Femur (tissue), 1 donor: ENCODE data around the gene TPSD1.
"Not testable (repeated sequence)": the region's sequence is repeated elsewhere in the genome, so short reads cannot be mapped to it uniquely, and the experiment has no call there.

Source experiments
- DNase-seq: peaks from one replicate; pipeline ENCODE4 v3.0.0-alpha.2; 2017

TPSD1 gene

DNA sequence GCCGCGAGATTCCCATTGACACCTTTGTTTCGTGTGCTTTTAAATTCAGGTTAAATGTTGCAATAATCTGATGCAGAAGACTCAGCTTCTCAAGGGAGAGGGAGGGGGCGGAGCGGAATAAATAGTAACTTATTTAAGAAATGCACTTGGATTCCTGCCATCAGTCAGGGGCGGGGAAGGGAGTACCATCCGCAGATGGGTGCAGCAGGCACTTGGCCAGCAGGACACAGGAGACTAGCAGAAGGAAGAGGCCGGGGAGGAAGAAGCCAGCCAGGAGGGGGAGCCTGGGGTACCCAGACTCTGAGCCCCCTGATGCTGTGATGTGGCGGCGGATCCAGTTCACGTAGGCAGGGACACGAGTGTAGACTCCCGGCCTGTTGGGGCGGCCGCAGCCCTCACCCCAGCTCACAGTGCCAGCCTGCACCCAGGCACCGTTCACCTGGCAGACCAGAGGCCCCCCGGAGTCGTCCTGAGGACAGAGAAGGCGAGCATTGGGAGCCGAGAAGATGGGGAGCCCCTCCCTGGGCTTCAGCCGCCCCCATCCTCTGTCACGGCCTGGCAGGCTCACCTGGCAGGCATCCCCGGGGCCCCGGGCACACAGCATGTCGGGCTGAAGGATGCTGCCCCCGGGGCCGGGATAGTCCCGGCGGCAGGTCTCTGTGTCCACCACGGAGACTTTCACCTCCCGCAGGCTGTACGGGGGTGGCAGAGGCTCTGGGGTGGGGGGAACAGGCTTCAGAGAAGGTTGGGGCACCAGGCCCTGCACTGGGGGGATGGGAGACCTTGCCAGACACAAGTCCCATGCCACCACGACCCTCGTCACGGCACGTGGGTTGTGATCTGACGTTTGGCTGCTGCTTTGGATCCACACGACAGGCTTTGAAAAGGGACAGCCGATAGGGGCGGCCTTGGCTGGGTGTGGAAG, 34.0 kb upstream of the TPSD1 start:
- no peak for DNase-seq

- no peak for DNase-seq
Measured at GRCh38 chr16:1222553-1223354, 33.1 kb upstream of the TPSD1 start.

DNA sequence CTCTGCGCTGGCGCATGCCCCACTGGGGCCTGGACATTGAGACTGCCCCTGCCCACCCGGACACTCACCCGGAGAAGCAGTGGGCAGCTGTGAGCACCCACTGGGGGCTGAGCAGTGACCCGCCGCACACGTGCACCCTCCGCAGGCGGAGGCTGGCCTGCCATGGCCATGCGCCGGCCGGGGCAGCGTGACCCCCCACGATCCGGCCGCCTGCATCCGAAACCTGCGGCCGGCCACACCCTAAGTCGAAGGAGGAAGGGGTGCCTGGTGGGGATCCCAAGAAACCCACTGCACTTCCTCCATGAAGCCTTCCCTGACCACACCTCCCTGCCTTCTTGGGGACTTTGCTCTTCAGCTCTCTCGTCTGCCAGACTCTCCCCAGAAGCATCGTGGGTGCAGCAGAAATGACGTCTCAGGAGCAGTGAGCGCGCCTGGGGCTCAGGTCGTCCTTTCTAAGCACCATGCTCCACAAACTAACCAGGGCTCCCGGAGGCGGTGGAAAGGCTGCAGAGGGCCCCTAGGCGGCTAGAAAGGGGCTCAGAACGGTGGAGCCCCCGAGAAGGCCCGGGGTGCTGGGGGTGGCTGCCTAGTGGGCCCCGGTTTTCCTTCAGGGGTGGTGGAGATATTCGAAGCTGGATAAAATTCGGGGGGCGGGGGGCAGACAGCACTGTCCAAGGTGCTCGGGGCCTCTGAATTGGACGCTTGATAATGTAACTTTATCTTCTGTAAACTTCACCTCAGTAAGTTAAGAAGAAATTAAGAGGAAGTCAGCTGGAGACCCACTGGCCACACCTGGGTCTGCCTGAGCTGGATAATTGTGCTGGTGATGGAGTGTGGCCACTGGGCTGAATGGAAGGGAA, 32.3 kb upstream of the TPSD1 start:
- no peak for DNase-seq

DNA sequence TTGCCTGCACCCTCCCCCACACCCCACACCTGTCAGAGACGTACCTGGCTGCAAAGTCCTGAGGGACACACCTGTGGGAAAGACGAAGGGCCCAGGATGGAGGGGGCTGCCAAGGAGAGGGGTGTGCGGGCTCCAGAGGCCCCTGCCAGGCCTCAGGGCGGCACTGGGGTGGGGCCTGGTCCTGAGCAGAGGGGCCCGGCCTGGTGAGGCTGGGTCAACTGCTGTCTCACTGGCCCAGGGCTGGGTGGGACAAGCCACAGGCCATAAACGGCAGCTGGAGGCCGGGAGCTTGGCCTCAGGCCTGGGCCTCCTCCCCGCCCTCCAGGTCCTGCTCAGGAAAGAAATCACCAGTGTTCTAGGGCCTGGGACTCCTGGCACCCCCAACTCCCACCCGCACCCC, 31.3 kb upstream of the TPSD1 start:
- no peak for DNase-seq

GRCh38 chr16:1225051-1225451, 30.8 kb upstream of the TPSD1 start, which contains the start of gene TPSG1:
TPSG1 (minus strand) TSS chr16:1225268; CDS start chr16:1225252, 16 bp downstream.
- no peak for DNase-seq

DNA sequence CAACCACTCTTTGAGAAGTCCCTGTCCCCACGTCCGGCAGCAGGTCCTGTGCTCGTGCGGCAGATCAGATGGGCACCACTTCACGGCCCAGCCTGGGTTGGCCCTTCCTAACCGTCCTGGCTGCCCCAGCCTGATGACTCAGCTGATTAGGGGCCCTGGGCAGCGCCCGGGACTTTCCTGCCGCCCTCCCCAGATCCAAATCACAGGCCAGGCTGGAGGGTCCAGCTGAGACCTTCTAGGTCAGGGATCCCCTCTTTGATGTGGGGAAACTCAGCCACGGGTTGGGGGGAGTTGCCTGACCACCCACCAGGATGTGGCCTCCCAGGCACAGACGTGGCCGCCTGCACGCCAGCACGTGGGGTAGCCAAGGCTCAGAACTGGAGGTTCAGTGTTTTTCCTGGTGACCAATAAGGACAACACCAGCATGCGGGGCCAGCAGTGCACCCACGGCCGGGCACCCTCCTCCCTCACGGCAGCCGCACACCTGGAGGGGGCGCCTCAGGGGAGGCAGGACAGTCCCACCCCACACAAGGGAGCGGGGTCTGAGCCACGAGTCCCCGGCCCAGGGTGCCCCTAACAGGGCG, 30.0 kb upstream of the TPSD1 start:
- not testable (repeated sequence) for DNase-seq

DNA sequence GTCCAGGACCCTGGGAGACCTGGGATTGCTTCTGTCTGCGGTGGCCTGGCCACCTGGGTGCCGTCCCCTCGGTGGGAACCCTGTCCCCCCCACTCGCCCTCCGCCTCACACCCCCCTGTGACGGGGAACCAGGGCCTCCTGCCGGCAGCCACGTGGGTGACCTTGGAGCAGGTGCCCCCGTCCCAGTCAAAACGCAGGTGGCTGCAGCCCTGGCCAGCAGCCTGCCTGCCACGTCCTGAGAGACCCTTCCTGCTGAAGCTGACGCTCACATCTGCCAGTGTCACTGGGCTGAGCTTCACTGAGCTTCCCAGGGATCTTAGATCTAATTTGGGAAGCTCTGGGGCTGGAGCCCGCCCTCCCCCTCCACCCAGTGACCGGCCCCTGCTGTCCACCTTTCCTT, 29.2 kb upstream of the TPSD1 start:
- DNase-seq: not testable (repeated sequence)

- DNase-seq: not testable (repeated sequence)
Measured at GRCh38 chr16:1228227-1228626, 27.6 kb upstream of the TPSD1 start.

- not testable (repeated sequence) for DNase-seq
Measured at GRCh38 chr16:1229476-1229875, 26.4 kb upstream of the TPSD1 start.

DNA sequence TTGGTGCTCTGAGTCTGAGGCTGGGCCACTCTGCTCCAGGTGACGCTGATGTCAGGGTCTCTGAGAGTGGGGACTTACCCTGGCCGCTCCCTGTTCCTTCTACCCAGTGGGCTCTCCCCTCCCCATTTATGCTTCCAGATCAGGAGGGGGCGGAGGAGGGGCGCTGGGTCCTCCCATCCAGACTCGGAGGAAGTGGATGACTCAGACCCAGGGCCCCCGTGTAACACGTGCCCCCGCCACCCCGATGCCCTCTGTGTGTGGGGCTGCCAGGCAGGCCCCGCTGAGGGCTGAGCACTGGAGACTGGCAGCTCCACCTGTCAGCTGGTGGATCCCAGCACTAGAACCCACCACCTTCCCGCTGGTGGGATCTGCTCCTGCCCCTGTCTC, 25.8 kb upstream of the TPSD1 start, which contains the start of gene TPSB2:
TPSB2 (minus strand) TSS at position 101 of the 387 bp plus-strand sequence. CDS start 233 bp downstream, outside the sequence.
- DNase-seq: not testable (repeated sequence)

DNA sequence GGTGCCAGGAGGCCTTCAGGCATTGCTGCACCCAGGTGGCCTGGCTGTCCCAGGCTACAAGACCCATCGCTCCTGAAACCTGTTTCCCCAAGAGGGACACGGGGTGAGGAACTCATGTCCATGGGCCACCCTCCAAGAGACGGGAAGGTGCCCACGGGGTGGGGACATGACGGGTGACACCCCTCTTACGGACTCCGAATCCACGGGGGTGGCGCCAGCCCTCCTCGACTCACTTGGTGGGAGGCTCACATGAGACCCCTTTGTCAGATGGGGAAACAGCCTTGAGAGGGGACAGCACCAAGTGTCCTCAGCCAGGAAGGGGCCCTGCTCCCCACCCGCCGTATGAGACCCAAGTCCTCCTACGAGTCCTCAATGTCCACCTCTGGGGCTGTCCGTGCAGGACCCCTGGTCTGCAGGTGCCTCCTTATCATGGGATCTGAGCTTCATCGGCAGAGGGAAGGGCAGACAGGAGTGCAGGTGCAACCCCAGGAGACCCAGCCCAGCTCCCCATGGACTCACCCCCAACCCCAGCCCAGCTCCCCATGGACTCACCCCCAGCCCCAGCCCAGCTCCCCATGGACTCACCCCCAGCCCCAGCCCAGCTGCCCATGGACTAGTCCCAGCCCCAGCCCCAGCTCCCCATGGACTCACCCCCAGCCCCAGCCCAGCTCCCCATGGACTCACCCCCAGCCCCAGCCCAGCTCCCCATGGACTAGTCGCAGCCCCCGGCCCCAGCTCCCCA, 25.2 kb upstream of the TPSD1 start:
- not testable (repeated sequence) for DNase-seq

DNA sequence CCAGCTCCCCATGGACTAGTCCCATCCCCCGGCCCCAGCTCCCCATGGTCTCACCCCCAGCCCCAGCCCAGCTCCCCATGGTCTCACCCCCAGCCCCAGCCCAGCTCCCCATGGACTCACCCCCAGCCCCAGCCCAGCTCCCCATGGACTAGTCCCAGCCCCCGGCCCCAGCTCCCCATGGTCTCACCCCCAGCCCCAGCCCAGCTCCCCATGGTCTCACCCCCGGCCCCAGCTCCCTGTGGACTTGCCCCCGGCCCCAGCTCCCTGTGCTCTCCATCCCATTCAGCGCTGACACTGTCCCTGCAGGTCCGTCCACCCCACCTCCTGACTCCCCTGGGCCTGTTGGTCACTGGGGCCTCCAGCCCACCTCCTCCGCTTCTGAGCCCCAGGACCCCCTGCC, 24.6 kb upstream of the TPSD1 start:
- DNase-seq: not testable (repeated sequence)

DNA sequence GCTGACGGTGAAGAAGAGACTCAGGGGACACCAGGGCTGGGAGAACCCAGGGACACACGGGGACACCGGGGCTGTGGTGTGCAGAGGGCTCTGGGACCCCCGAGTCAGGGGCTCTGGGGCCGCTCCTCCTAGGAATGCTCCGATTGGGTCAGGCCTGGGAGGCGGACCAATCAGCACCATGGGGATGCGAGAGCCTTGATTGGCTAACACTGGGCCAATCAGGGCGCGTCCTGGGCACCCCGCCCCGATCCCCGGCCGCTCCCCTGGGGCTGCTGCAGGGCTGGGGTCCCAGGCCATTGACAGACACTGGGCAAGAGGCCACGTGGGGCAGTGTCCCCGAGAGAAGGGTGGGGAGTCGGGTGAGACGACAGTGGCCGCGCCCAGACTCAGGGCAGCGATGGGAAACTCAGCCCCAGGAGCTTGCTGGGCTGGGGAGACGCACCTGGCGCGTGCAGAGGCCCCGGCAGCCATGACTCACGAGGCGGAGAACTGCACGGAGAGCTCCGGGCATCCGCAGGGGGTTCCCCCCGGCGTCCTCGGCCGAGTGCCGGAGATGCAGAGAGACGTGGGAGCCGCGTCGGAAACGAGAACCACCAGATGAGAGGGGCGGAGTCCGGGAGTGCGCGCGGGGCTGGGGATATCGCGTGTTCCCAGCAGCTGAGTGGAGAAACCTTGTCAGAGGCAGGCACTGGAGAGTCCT, 23.7 kb upstream of the TPSD1 start:
- DNase-seq: not testable (repeated sequence)

DNA sequence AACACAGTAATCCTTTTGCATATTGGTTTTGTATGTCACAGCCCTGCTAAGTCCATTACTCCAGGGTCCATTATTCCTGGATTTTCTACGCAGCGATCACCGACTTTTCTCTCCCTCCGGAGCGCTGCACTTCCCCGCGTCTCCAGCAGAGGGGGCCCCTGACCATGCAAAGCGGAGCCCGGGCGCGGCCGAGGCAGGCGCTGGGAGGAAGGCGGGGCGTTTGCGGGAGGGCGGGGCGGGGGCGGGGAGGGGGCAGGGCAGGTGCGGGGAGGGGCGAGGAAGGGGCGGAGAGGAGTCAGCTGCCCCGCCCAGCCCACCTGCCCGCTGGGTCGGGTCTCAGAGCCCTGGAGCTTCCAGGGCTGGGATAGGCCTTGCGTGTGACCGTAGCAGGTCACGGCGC, 19.2 kb upstream of the TPSD1 start:
- not testable (repeated sequence) for DNase-seq

DNA sequence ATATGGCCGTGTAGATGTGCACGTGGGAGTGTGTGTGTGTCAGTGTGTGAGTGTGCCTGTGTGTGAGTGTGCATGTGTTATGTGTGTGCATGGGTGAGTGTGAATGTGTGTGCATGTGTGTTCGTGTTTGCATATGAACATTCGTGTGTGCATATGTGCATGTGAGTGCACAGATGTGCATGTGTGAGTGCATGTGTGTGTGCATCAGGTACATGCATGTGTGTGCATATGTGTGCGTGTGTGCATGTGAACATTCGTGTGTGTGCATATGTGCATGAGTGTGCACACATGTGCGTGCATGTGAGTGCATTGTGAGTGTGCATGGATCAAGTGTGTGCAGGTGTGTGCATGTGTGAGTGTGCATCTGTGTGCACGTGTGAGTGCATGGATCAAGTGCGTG, 17.9 kb upstream of the TPSD1 start:
- no peak for DNase-seq

- not testable (repeated sequence) for DNase-seq
Measured at GRCh38 chr16:1238909-1239308, 17.0 kb upstream of the TPSD1 start.

GRCh38 chr16:1239575-1239974, 16.3 kb upstream of the TPSD1 start:
- not testable (repeated sequence) for DNase-seq

GRCh38 chr16:1240436-1240835, 15.4 kb upstream of the TPSD1 start, which contains the start of gene TPSAB1:
TPSAB1 (plus strand) TSS chr16:1240705; CDS start chr16:1240939, 234 bp downstream.
- DNase-seq: not testable (repeated sequence)

GRCh38 chr16:1241081-1241480, 14.8 kb upstream of the TPSD1 start:
- not testable (repeated sequence) for DNase-seq

DNA sequence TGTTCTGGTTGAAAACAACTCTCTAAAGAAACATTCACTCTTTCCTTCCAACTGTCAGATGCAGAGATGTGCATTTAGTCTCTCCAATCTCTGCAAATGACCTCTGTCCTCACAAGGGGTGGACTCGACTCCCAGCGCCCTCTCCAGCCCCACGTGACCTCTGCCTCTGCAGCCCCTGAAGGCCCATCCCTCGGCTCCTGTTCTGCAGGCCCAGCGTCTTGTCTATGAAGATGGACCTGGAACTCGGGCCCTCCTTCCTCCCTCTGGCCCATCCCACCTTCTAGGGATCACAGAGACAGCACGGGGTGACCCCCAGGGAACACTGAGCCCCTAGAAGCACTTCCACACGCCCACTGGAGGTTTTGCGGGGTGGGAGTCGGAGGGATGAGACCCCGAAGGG, 12.5 kb upstream of the TPSD1 start:
- not testable (repeated sequence) for DNase-seq
